ENCODE results near the gene NTNG2.

GRCh38 chr9:132268725-132269352 lies 107.0 kb downstream of the NTNG2 start:
- TF ChIP-seq CTCF (IDR thresholded peaks at IDR 0.05) (peak; percentile 74 to 91 (median 85)), POLR2A (IDR thresholded peaks at IDR 0.05) (no peak)

All from transverse colon (tissue), 3 donors.